RWPE2 (cell line): ENCODE measurements around the gene GRK2.

Source experiments
- ATAC-seq: fragments of 200-7000 bp; cut with Tn5 transposase; 3 replicates; pipeline ENCODE4 v1.9.1; 2021; ENCODE audit warnings: low read depth
- DNase-seq: peaks from one replicate; pipeline ENCODE4 v3.0.0-alpha.2; 2020; ENCODE audit warnings: low spot score
- H3K27ac ChIP-seq: fragments of 450-650 bp; 2 replicates; pipeline ENCODE4 v1.5.1; 2017; ENCODE audit warnings: mild to moderate bottlenecking; ENCODE audit not compliant: poor library complexity, severe bottlenecking
- H3K27me3 ChIP-seq: fragments of 250-450 bp; sonication (Bioruptor Pico); 2 replicates; pipeline ENCODE4 v1.5.1; 2021; ENCODE audit warnings: mild to moderate bottlenecking, moderate library complexity; ENCODE audit not compliant: insufficient read depth, poor library complexity, severe bottlenecking
- H3K36me3 ChIP-seq: fragments of 250-450 bp; sonication (Bioruptor Pico); 2 replicates; pipeline ENCODE4 v1.5.1; 2020; ENCODE audit warnings: low read depth, mild to moderate bottlenecking, moderate library complexity
- H3K4me1 ChIP-seq: fragments of 250-450 bp; sonication (Bioruptor Pico); 2 replicates; pipeline ENCODE4 v1.5.1; 2021; ENCODE audit warnings: mild to moderate bottlenecking, moderate library complexity; ENCODE audit not compliant: insufficient read depth, poor library complexity, severe bottlenecking
- H3K4me3 ChIP-seq: fragments of 250-450 bp; sonication (Bioruptor Pico); 2 replicates; pipeline ENCODE4 v1.5.1; 2021; ENCODE audit warnings: mild to moderate bottlenecking, moderate library complexity; ENCODE audit not compliant: severe bottlenecking
- H3K9me3 ChIP-seq: fragments of 250-450 bp; sonication (Bioruptor Pico); 2 replicates; pipeline ENCODE4 v1.5.1; 2021; ENCODE audit warnings: mild to moderate bottlenecking, moderate library complexity; ENCODE audit not compliant: severe bottlenecking
- CTCF ChIP-seq: fragments of 450-650 bp; IDR thresholded peaks from one replicate; pipeline ENCODE4 v1.5.1; 2017; ENCODE audit warnings: mild to moderate bottlenecking, moderate library complexity; ENCODE audit not compliant: poor library complexity, severe bottlenecking

The GRK2 gene

DNA sequence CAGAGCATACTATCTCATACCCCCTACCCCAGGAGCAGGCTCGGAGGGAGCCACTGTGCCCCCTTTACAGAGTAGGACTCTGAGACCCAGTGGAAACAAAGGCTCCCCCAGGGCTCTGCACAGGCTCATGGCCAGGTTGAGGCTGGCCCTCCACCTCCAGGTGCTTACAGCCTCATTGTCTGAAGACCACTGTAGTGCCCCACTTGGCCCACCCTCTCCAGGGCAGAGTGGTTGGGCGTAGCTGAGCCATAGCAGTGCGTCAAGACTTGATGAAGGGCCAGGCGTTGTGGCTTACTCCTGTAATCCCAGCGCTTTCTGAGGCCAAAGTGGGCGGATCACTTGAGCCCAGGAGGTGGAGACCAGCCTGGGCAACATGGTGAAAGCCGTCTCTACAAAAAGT lies 24.5 kb downstream of the GRK2 start:
- H3K9me3 ChIP-seq: peaks cover 8% of the 10 kb centered on the region
- H3K27ac ChIP-seq: no peak overlapping the region
- DNase-seq (no peak), ATAC-seq (no peak)
- peaks cover 59% of the 10 kb centered on the region for H3K36me3 ChIP-seq
- no peak overlapping the region for H3K4me3 ChIP-seq
- TF ChIP-seq CTCF: no peak
- no peaks in the 10 kb centered on the region for H3K27me3 ChIP-seq
- H3K4me1 ChIP-seq: peaks cover 14% of the 10 kb centered on the region

- ATAC-seq (no peak), DNase-seq (no peak)
- H3K27me3 ChIP-seq: no peaks in the 10 kb centered on the region
- peaks cover 62% of the 10 kb centered on the region for H3K36me3 ChIP-seq
- peak overlapping the region; percentile 28 for H3K27ac ChIP-seq
- peaks cover 14% of the 10 kb centered on the region for H3K4me1 ChIP-seq
- H3K4me3 ChIP-seq: no peak overlapping the region
- TF ChIP-seq CTCF: no peak
- H3K9me3 ChIP-seq: peaks cover 13% of the 10 kb centered on the region
Observed at GRCh38 chr11:67291481-67292381, 25.5 kb downstream of the GRK2 start.

- H3K4me3 ChIP-seq: no peak overlapping the region
- DNase-seq (no peak), ATAC-seq (no peak)
- no peaks in the 10 kb centered on the region for H3K27me3 ChIP-seq
- TF ChIP-seq CTCF: no peak
- H3K36me3 ChIP-seq: peaks cover 67% of the 10 kb centered on the region
- H3K9me3 ChIP-seq: peaks cover 13% of the 10 kb centered on the region
- peaks cover 14% of the 10 kb centered on the region for H3K4me1 ChIP-seq
- peak overlapping the region; percentile 28 for H3K27ac ChIP-seq
Observed at GRCh38 chr11:67292671-67293070, 26.4 kb downstream of the GRK2 start.

- DNase-seq (no peak), ATAC-seq (no peak)
- no peak overlapping the region for H3K4me3 ChIP-seq
- no peaks in the 10 kb centered on the region for H3K27me3 ChIP-seq
- TF ChIP-seq CTCF: no peak
- peaks cover 67% of the 10 kb centered on the region for H3K36me3 ChIP-seq
- peaks cover 13% of the 10 kb centered on the region for H3K9me3 ChIP-seq
- H3K4me1 ChIP-seq: peaks cover 14% of the 10 kb centered on the region
- H3K27ac ChIP-seq: peak overlapping the region; percentile 28
Observed at GRCh38 chr11:67293090-67293489, 26.8 kb downstream of the GRK2 start.

GRCh38 chr11:67295846-67296245 lies 29.6 kb downstream of the GRK2 start:
- Histone ChIP-seq H3K27me3 (no peaks in the 10 kb centered on the region), H3K9me3 (peaks cover 13% of the 10 kb centered on the region), H3K4me1 (peaks cover 14% of the 10 kb centered on the region), H3K36me3 (peaks cover 79% of the 10 kb centered on the region), H3K27ac (no peak overlapping the region), H3K4me3 (no peak overlapping the region)
- TF ChIP-seq CTCF: no peak
- ATAC-seq (no peak), DNase-seq (no peak)
